ENCODE results near the gene PEX13.
A peak's percentile ranks its signal among the peaks of the same experiment; 100 is the strongest.

DNA sequence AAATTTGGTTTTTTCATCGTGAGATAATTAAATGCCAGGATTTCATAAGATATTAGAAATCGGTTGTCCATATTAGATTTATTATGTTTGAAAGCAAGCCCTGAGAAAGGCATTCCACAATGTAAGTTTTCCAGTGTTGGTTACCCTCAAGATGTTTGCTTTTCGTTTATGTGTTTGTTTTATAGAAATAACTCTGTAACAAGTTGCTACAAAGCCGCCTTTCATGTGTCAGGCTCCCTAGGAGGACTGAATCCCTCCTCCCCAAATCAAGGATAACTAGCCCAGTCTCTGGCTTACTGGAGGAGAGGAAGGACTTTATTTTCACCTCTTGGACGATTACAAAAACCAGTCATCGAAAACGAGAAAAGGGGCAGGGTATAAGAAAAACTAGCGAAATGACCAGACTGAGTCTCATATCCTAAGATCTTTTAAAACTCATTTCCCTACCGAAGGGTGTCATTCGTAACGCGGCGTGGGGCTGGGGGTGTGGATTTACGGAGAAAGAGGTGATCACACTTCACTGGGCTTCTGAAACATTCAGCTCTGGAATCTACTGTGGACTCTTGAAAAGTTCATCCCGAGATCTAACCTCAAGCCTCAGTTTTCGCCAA lies 1.0 kb upstream of the PEX13 start:
- TF ChIP-seq, protein P1, sequence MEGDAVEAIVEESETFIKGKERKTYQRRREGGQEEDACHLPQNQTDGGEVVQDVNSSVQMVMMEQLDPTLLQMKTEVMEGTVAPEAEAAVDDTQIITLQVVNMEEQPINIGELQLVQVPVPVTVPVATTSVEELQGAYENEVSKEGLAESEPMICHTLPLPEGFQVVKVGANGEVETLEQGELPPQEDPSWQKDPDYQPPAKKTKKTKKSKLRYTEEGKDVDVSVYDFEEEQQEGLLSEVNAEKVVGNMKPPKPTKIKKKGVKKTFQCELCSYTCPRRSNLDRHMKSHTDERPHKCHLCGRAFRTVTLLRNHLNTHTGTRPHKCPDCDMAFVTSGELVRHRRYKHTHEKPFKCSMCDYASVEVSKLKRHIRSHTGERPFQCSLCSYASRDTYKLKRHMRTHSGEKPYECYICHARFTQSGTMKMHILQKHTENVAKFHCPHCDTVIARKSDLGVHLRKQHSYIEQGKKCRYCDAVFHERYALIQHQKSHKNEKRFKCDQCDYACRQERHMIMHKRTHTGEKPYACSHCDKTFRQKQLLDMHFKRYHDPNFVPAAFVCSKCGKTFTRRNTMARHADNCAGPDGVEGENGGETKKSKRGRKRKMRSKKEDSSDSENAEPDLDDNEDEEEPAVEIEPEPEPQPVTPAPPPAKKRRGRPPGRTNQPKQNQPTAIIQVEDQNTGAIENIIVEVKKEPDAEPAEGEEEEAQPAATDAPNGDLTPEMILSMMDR (IDR thresholded peaks at IDR 0.05) = no peak
- TF ChIP-seq POLR2A (IDR thresholded peaks at IDR 0.05; ENCODE audit: low read length) = no peak
- no peak for TF ChIP-seq RAD21 (conservative IDR thresholded peaks at IDR 0.05 in 1 of 2, IDR thresholded peaks at IDR 0.05 in 1 of 2)
- TF ChIP-seq, protein P2, sequence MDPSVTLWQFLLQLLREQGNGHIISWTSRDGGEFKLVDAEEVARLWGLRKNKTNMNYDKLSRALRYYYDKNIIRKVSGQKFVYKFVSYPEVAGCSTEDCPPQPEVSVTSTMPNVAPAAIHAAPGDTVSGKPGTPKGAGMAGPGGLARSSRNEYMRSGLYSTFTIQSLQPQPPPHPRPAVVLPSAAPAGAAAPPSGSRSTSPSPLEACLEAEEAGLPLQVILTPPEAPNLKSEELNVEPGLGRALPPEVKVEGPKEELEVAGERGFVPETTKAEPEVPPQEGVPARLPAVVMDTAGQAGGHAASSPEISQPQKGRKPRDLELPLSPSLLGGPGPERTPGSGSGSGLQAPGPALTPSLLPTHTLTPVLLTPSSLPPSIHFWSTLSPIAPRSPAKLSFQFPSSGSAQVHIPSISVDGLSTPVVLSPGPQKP (IDR thresholded peaks at IDR 0.05; ENCODE audit: low read depth, low read length) = no peak
- no peak for TF ChIP-seq CEBPB (IDR thresholded peaks at IDR 0.05)
- TF ChIP-seq SMC3 (IDR thresholded peaks at IDR 0.05) = no peak
- TF ChIP-seq EP300 (IDR thresholded peaks at IDR 0.05) = 0 out of 5 replicates have a peak, but pooled peaks of 1 of the 2 experiments have one; percentile 8
- TF ChIP-seq, protein P3, sequence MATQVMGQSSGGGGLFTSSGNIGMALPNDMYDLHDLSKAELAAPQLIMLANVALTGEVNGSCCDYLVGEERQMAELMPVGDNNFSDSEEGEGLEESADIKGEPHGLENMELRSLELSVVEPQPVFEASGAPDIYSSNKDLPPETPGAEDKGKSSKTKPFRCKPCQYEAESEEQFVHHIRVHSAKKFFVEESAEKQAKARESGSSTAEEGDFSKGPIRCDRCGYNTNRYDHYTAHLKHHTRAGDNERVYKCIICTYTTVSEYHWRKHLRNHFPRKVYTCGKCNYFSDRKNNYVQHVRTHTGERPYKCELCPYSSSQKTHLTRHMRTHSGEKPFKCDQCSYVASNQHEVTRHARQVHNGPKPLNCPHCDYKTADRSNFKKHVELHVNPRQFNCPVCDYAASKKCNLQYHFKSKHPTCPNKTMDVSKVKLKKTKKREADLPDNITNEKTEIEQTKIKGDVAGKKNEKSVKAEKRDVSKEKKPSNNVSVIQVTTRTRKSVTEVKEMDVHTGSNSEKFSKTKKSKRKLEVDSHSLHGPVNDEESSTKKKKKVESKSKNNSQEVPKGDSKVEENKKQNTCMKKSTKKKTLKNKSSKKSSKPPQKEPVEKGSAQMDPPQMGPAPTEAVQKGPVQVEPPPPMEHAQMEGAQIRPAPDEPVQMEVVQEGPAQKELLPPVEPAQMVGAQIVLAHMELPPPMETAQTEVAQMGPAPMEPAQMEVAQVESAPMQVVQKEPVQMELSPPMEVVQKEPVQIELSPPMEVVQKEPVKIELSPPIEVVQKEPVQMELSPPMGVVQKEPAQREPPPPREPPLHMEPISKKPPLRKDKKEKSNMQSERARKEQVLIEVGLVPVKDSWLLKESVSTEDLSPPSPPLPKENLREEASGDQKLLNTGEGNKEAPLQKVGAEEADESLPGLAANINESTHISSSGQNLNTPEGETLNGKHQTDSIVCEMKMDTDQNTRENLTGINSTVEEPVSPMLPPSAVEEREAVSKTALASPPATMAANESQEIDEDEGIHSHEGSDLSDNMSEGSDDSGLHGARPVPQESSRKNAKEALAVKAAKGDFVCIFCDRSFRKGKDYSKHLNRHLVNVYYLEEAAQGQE (IDR thresholded peaks at IDR 0.05) = no peak
- TF ChIP-seq HDAC2 (IDR thresholded peaks at IDR 0.05) = no peak
- TF ChIP-seq, protein P4, sequence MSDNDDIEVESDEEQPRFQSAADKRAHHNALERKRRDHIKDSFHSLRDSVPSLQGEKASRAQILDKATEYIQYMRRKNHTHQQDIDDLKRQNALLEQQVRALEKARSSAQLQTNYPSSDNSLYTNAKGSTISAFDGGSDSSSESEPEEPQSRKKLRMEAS (IDR thresholded peaks at IDR 0.05) = no peak
- no peak for TF ChIP-seq RFX5 (IDR thresholded peaks at IDR 0.05)
- no peak for TF ChIP-seq TP53 (CRISPR knock-in tag; IDR thresholded peaks at IDR 0.05)
- TF ChIP-seq, protein P5, sequence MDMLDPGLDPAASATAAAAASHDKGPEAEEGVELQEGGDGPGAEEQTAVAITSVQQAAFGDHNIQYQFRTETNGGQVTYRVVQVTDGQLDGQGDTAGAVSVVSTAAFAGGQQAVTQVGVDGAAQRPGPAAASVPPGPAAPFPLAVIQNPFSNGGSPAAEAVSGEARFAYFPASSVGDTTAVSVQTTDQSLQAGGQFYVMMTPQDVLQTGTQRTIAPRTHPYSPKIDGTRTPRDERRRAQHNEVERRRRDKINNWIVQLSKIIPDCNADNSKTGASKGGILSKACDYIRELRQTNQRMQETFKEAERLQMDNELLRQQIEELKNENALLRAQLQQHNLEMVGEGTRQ (IDR thresholded peaks at IDR 0.05) = no peak

Data from A549 (cell line).